Neural crest cell (in vitro differentiated cells): ENCODE data around the gene SRP68. TPM values are rescaled to one million over a fixed set of nuclear protein-coding genes. Genes with fewer than 3 reads are reported as not detected.

Experiments used
- DNase-seq: peaks from one replicate; pipeline ENCODE4 v3.0.0; 2021; ENCODE audit warnings: low read depth, mixed read lengths, low spot score
- H3K27ac Mint-ChIP-seq: one replicate; pipeline ENCODE4 v1.8.0; 2021; ENCODE audit warnings: mild to moderate bottlenecking, mixed read lengths; ENCODE audit not compliant: unreplicated experiment
- H3K27me3 Mint-ChIP-seq: 2 replicates; pipeline ENCODE4 v1.8.0; 2021; ENCODE audit warnings: low read depth, mild to moderate bottlenecking, mixed read lengths
- H3K36me3 Mint-ChIP-seq: 2 replicates; pipeline ENCODE4 v1.8.0; 2021; ENCODE audit warnings: low read depth, mild to moderate bottlenecking, mixed read lengths
- H3K4me1 Mint-ChIP-seq: 2 replicates; pipeline ENCODE4 v1.8.0; 2021; ENCODE audit warnings: mixed read lengths
- H3K4me3 Mint-ChIP-seq: one replicate; pipeline ENCODE4 v1.8.0; 2021; ENCODE audit warnings: mild to moderate bottlenecking, mixed read lengths
- H3K9me3 Mint-ChIP-seq: 2 replicates; pipeline ENCODE4 v1.8.0; 2021; ENCODE audit warnings: mixed read lengths
- CTCF ChIP-seq: fragments of 200-600 bp; sonication (generic); conservative IDR thresholded peaks from 2 replicates; pipeline ENCODE4 v1.5.0; 2021; ENCODE audit warnings: antibody characterized with exemption, mild to moderate bottlenecking
- total RNA-seq: library from RNA; stranded (reverse); gene quantifications from 2 replicates; pipeline ENCODE4 v1.2.1, GENCODE V29; 2021

SRP68 gene
- total RNA-seq, 1 donor from 2014 or later, result 91.6 TPM

- Mint-ChIP-seq H3K4me1 (no peaks in the 10 kb centered on the region), H3K27ac (no peak overlapping the region), H3K27me3 (peaks cover 9% of the 10 kb centered on the region), H3K36me3 (no peaks in the 10 kb centered on the region), H3K9me3 (no peaks in the 10 kb centered on the region), H3K4me3 (no peak overlapping the region)
- no peak for TF ChIP-seq CTCF
- DNase-seq, result no peak
Observed at GRCh38 chr17:76111956-76112355, 39.6 kb upstream of the SRP68 start.

- peak; percentile 52 for TF ChIP-seq CTCF
- Mint-ChIP-seq H3K27me3 (peaks cover 4% of the 10 kb centered on the region), H3K4me1 (peaks cover 11% of the 10 kb centered on the region), H3K4me3 (no peak overlapping the region), H3K27ac (no peak overlapping the region), H3K36me3 (no peaks in the 10 kb centered on the region), H3K9me3 (no peaks in the 10 kb centered on the region)
- no peak for DNase-seq
Observed at GRCh38 chr17:76107509-76107908, 35.2 kb upstream of the SRP68 start.

GRCh38 chr17:76106703-76107102, 34.4 kb upstream of the SRP68 start:
- H3K27ac Mint-ChIP-seq, result no peak overlapping the region
- H3K4me3 Mint-ChIP-seq, result no peak overlapping the region
- no peaks in the 10 kb centered on the region for H3K36me3 Mint-ChIP-seq
- peaks cover 16% of the 10 kb centered on the region for H3K4me1 Mint-ChIP-seq
- TF ChIP-seq CTCF, result no peak
- no peaks in the 10 kb centered on the region for H3K9me3 Mint-ChIP-seq
- no peaks in the 10 kb centered on the region for H3K27me3 Mint-ChIP-seq
- DNase-seq, result no peak

- no peak for DNase-seq
- Mint-ChIP-seq H3K9me3 (no peaks in the 10 kb centered on the region), H3K4me1 (peaks cover 17% of the 10 kb centered on the region), H3K27me3 (no peaks in the 10 kb centered on the region), H3K27ac (no peak overlapping the region), H3K36me3 (peaks cover 7% of the 10 kb centered on the region), H3K4me3 (peak overlapping the region; percentile 70)
- no peak for TF ChIP-seq CTCF
Observed at GRCh38 chr17:76104896-76105231, 32.5 kb upstream of the SRP68 start.

GRCh38 chr17:76104140-76104895, 32.0 kb upstream of the SRP68 start:
- Mint-ChIP-seq H3K36me3 (peaks cover 8% of the 10 kb centered on the region), H3K4me3 (peak overlapping the region; percentile 98), H3K27me3 (no peaks in the 10 kb centered on the region), H3K4me1 (peaks cover 17% of the 10 kb centered on the region), H3K9me3 (no peaks in the 10 kb centered on the region), H3K27ac (no peak overlapping the region)
- no peak for DNase-seq
- TF ChIP-seq CTCF, result no peak
